C4-2B (cell line): ENCODE results near the gene ATG2A.

Experiments used
- H3K27ac ChIP-seq: fragments of 450-650 bp; 2 replicates; pipeline ENCODE4 v1.5.1; 2017
- CTCF ChIP-seq: fragments of 450-650 bp; conservative IDR thresholded peaks from 2 replicates; pipeline ENCODE4 v1.5.1; 2017; ENCODE audit warnings: mild to moderate bottlenecking
- ZFX ChIP-seq: fragments of 450-650 bp; IDR thresholded peaks from 2 replicates; pipeline ENCODE4 v1.6.1; 2017

The ATG2A gene

GRCh38 chr11:64853709-64854108 is 63.3 kb downstream of the ATG2A start:
- H3K27ac ChIP-seq, result no peak overlapping the region
- TF ChIP-seq ZFX (no peak), CTCF (no peak)

- H3K27ac ChIP-seq, result no peak overlapping the region
- TF ChIP-seq ZFX (no peak), CTCF (no peak)
Measured at GRCh38 chr11:64852804-64853509, 64.1 kb downstream of the ATG2A start.

GRCh38 chr11:64851831-64852351 is 65.1 kb downstream of the ATG2A start:
- no peak overlapping the region for H3K27ac ChIP-seq
- TF ChIP-seq ZFX (no peak), CTCF (no peak)

GRCh38 chr11:64850979-64851567 is 65.9 kb downstream of the ATG2A start:
- no peak overlapping the region for H3K27ac ChIP-seq
- no peak for TF ChIP-seq CTCF
- no peak for TF ChIP-seq ZFX

GRCh38 chr11:64849598-64850356 is 67.2 kb downstream of the ATG2A start:
- TF ChIP-seq ZFX (no peak), CTCF (no peak)
- H3K27ac ChIP-seq, result no peak overlapping the region

- peak overlapping the region; percentile 3 for H3K27ac ChIP-seq
Measured at GRCh38 chr11:64848826-64849597, 68.0 kb downstream of the ATG2A start.

More at GRCh38 chr11:64848826-64849597, 68.0 kb downstream of the ATG2A start:
- TF ChIP-seq CTCF (no peak), ZFX (no peak)
